Left ventricle myocardium inferior (tissue), 1 donor: ENCODE results near the gene NCOA1. TPM values are rescaled to one million over a fixed set of nuclear protein-coding genes. Genes with fewer than 3 reads are reported as not detected.

Source experiments
- DNase-seq: peaks from one replicate; pipeline ENCODE4 v3.0.0-alpha.2; 2020
- H3K27ac ChIP-seq: fragments of 200-600 bp; replicated peaks from 2 replicates; pipeline ENCODE4 v1.8.0; 2021
- H3K27me3 ChIP-seq: fragments of 200-600 bp; 2 replicates; pipeline ENCODE4 v1.8.0; 2021; ENCODE audit warnings: low read depth
- H3K36me3 ChIP-seq: fragments of 200-600 bp; 2 replicates; pipeline ENCODE4 v1.8.0; 2021
- H3K4me1 ChIP-seq: fragments of 200-600 bp; 2 replicates; pipeline ENCODE4 v1.8.0; 2021
- H3K4me3 ChIP-seq: fragments of 200-600 bp; 2 replicates; pipeline ENCODE4 v1.8.0; 2021; ENCODE audit warnings: mild to moderate bottlenecking, moderate library complexity
- H3K9me3 ChIP-seq: fragments of 200-600 bp; replicated peaks from 2 replicates; pipeline ENCODE4 v1.8.0; 2021
- CTCF ChIP-seq: fragments of 200-600 bp; IDR thresholded peaks from 2 replicates; pipeline ENCODE4 v1.8.0; 2021; ENCODE audit warnings: antibody characterized with exemption, mild to moderate bottlenecking, borderline replicate concordance
- intact Hi-C: fragments of 100-400 bp; cut with micrococcal nuclease; formaldehyde crosslinking; loops from one replicate; pipeline ENCODE4 v1.11.0; 2022
- total RNA-seq: library from RNA; stranded (reverse); fragmentation: NEBNext Ultra II Directional; extraction: Animal tissue kit (Norgen Biotek cat#: 25700); gene quantifications from one replicate; pipeline ENCODE4 v1.2.1, GENCODE V29; 2021
- donor health status: DM: no; HTN: yes; CAD: no; lungs with severe emphysema.

NCOA1 gene
- total RNA-seq, 1 donor from 2014 or later, result 26.9 TPM

- H3K4me3 ChIP-seq, result no peak overlapping the region
- peaks cover 31% of the 10 kb centered on the region for H3K4me1 ChIP-seq
- H3K36me3 ChIP-seq, result no peaks in the 10 kb centered on the region
- DNase-seq, result no peak
- no peaks in the 10 kb centered on the region for H3K27me3 ChIP-seq
- intact Hi-C loops, result no loop called here
- no peak for TF ChIP-seq CTCF
- no peak overlapping the region for H3K27ac ChIP-seq
- H3K9me3 ChIP-seq, result no peaks in the 10 kb centered on the region
These were observed 160.6 kb downstream of the NCOA1 start for GRCh38 chr2:24651643-24652003.

GRCh38 chr2:24652265-24653182 is 161.5 kb downstream of the NCOA1 start:
- no peak overlapping the region for H3K4me3 ChIP-seq
- no peaks in the 10 kb centered on the region for H3K36me3 ChIP-seq
- H3K4me1 ChIP-seq, result peaks cover 40% of the 10 kb centered on the region
- H3K27me3 ChIP-seq, result no peaks in the 10 kb centered on the region
- no peak for DNase-seq
- no peak for TF ChIP-seq CTCF
- intact Hi-C loops, result no loop called here
- H3K27ac ChIP-seq, result peak overlapping the region; percentile 38
- H3K9me3 ChIP-seq, result no peaks in the 10 kb centered on the region

- Histone ChIP-seq H3K27me3 (no peaks in the 10 kb centered on the region), H3K36me3 (no peaks in the 10 kb centered on the region), H3K27ac (peak overlapping the region; percentile 76), H3K4me3 (no peak overlapping the region), H3K4me1 (peaks cover 56% of the 10 kb centered on the region), H3K9me3 (no peaks in the 10 kb centered on the region)
- no peak for DNase-seq
- intact Hi-C loops, result no loop called here
- no peak for TF ChIP-seq CTCF
These were observed 166.8 kb downstream of the NCOA1 start for GRCh38 chr2:24657818-24658217.

- Histone ChIP-seq H3K4me1 (peaks cover 47% of the 10 kb centered on the region), H3K27me3 (no peaks in the 10 kb centered on the region), H3K4me3 (no peak overlapping the region), H3K9me3 (no peaks in the 10 kb centered on the region), H3K27ac (peak overlapping the region; percentile 76), H3K36me3 (no peaks in the 10 kb centered on the region)
- DNase-seq, result no peak
- no peak for TF ChIP-seq CTCF
- intact Hi-C loops, result no loop called here
These were observed 167.6 kb downstream of the NCOA1 start for GRCh38 chr2:24658531-24659202.

- intact Hi-C loops, result no loop called here
- Histone ChIP-seq H3K4me3 (no peak overlapping the region), H3K27me3 (no peaks in the 10 kb centered on the region), H3K9me3 (no peaks in the 10 kb centered on the region), H3K4me1 (peaks cover 37% of the 10 kb centered on the region), H3K27ac (peak overlapping the region; percentile 76), H3K36me3 (no peaks in the 10 kb centered on the region)
- DNase-seq, result no peak
- no peak for TF ChIP-seq CTCF
These were observed 168.8 kb downstream of the NCOA1 start for GRCh38 chr2:24659862-24660261.
